ENCODE measurements around the gene BPHL. TPM values are rescaled to one million over a fixed set of nuclear protein-coding genes. Genes with fewer than 3 reads are reported as not detected.

BPHL gene
- polyA plus RNA-seq, 1 of the 3 experiments (the other 2 are of a cell fraction): 21.7 TPM

DNA sequence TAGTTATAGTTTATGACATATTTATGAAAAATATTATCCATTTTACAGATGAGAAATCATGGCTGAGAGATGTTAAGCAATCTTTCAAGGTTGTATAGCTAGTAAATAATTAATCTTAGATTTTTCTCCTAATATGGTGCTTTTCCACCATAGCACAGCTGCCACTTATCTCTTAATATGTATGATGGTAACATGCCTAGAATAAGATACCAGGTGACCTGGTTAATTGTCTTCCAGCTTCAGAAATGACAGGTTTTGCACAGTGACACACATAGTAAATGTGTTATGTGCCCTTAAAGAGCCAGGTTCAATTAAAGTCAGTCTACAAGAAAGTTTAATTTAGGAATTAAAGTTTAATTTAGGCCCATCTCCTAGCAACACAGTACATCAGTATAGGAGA is 24.0 kb downstream of the BPHL start (continued):
- TF ChIP-seq USF2 (IDR thresholded peaks at IDR 0.05; ENCODE audit: borderline replicate concordance, low read depth, low read length) (no peak), MXI1 (IDR thresholded peaks at IDR 0.05; ENCODE audit: low read depth, low read length) (no peak), CTCF (IDR thresholded peaks at IDR 0.05) (no peak), GABPA (IDR thresholded peaks at IDR 0.05; ENCODE audit: low read depth) (no peak), CHD2 (IDR thresholded peaks at IDR 0.05; ENCODE audit: low read length, partially characterized antibody) (no peak), MEF2A (IDR thresholded peaks at IDR 0.05; ENCODE audit: borderline replicate concordance, low read depth) (no peak), RCOR1 (IDR thresholded peaks at IDR 0.05; ENCODE audit: low read length) (no peak), RAD21 (IDR thresholded peaks at IDR 0.05; ENCODE audit: low read length) (no peak), RFX5 (IDR thresholded peaks at IDR 0.05; ENCODE audit: low read length) (no peak), ZBTB33 (IDR thresholded peaks at IDR 0.05; ENCODE audit: borderline replicate concordance, low read depth) (no peak), ELF1 (IDR thresholded peaks at IDR 0.05) (no peak)

GRCh38 chr6:3143158-3143557 is 24.6 kb downstream of the BPHL start:
- no peak overlapping the region for H3K9ac ChIP-seq
- CTCF ChIA-PET: interaction anchor here (0.7 kb wide), 1 partner anchor 97 kb away, joined by 3 read pairs; no protein-coding TSS in a partner anchor
- H3K27me3 ChIP-seq (ENCODE audit: insufficient read depth): no peaks in the 10 kb centered on the region
- H4K20me1 ChIP-seq (ENCODE audit: insufficient read depth): no peaks in the 10 kb centered on the region
- H3K36me3 ChIP-seq (replicated peaks in 1 of 2; ENCODE audit: control insufficient read depth in 1 of 2, insufficient read depth in 2 of 2, low read length in 1 of 2): peaks cover 22 to 49% of the 10 kb centered on the region in 2 experiments
- no peak overlapping the region for H3K27ac ChIP-seq (ENCODE audit: low read depth in 2 of 2, low read length in 1 of 2)
- POLR2A ChIA-PET: interaction anchor here (1.0 kb wide), 1 partner anchor 116 kb away, joined by 3 read pairs; the partner anchor contains the start of gene PSMG4
- H3K4me3 ChIP-seq (ENCODE audit: low read depth in 2 of 2, low read length in 1 of 2): no peak overlapping the region
- H3K79me2 ChIP-seq (ENCODE audit: insufficient read depth): no peaks in the 10 kb centered on the region
- no peaks in the 10 kb centered on the region for H3F3A ChIP-seq (replicated peaks; ENCODE audit: insufficient read depth)
- H3K4me1 ChIP-seq (ENCODE audit: control insufficient read depth in 1 of 2, insufficient read depth in 2 of 2, low read depth in 1 of 2, low read length in 1 of 2): no peaks in the 10 kb centered on the region
- no peaks in the 10 kb centered on the region for H3K9me2 ChIP-seq
- WGBS (ENCODE audit: low lambda C conversion rate): 92% methylated on average over 6 of the region's 6 CpGs
- H2AFZ ChIP-seq (ENCODE audit: low read depth): no peak overlapping the region
- H3K9me3 ChIP-seq: no peaks in the 10 kb centered on the region
- DNase-seq: no peak
- no peak overlapping the region for H3K4me2 ChIP-seq
- TF ChIP-seq MAX (IDR thresholded peaks at IDR 0.05; ENCODE audit: low read depth) (no peak), MEF2A (IDR thresholded peaks at IDR 0.05; ENCODE audit: borderline replicate concordance, low read depth) (no peak), EP300 (IDR thresholded peaks at IDR 0.05; ENCODE audit: borderline replicate concordance in 1 of 2, low read depth in 1 of 2, low read length in 1 of 2) (no peak), NRF1 (IDR thresholded peaks at IDR 0.05; ENCODE audit: low read depth, low read length) (no peak), USF2 (IDR thresholded peaks at IDR 0.05; ENCODE audit: borderline replicate concordance, low read depth, low read length) (no peak), CHD2 (IDR thresholded peaks at IDR 0.05; ENCODE audit: low read length, partially characterized antibody) (no peak), MXI1 (IDR thresholded peaks at IDR 0.05; ENCODE audit: low read depth, low read length) (no peak), JUND (IDR thresholded peaks at IDR 0.05) (no peak), SMC3 (IDR thresholded peaks at IDR 0.05; ENCODE audit: low read depth, low read length) (no peak), CTCF (IDR thresholded peaks at IDR 0.05) (no peak), FOXM1 (IDR thresholded peaks at IDR 0.05; ENCODE audit: low read depth) (no peak), TAF1 (IDR thresholded peaks at IDR 0.05; ENCODE audit: borderline replicate concordance, low read depth, low read length) (no peak), GATA2 (CRISPR knock-in tag; IDR thresholded peaks at IDR 0.05) (no peak), IRF3 (IDR thresholded peaks at IDR 0.05; ENCODE audit: low read depth, low read length) (no peak)

Measured in SK-N-SH (cell line).